IPS-NIHi7 (cell line): ENCODE data around the gene ODAD4.

Experiments
- DNase-seq: peaks from one replicate; pipeline ENCODE4 v3.0.0; 2012; ENCODE audit warnings: mixed read lengths; ENCODE audit errors: extremely low spot score

The ODAD4 gene

GRCh38 chr17:41942626-41943373 is 12.4 kb downstream of the ODAD4 start:
- no peak for DNase-seq

- no peak for DNase-seq
These were observed 13.1 kb downstream of the ODAD4 start for GRCh38 chr17:41943492-41943891.

- no peak for DNase-seq
These were observed 14.5 kb downstream of the ODAD4 start for GRCh38 chr17:41944943-41945342.

- no peak for DNase-seq
These were observed 18.5 kb downstream of the ODAD4 start for GRCh38 chr17:41948762-41949460.

- no peak for DNase-seq
These were observed 26.1 kb downstream of the ODAD4 start for GRCh38 chr17:41956522-41956921.

- DNase-seq = peak; percentile 58
These were observed 26.8 kb downstream of the ODAD4 start for GRCh38 chr17:41957031-41957868.

- DNase-seq = no peak
These were observed 27.5 kb downstream of the ODAD4 start for GRCh38 chr17:41957869-41958439.

- no peak for DNase-seq
These were observed 28.6 kb downstream of the ODAD4 start for GRCh38 chr17:41959030-41959335.

GRCh38 chr17:41959336-41960095 is 29.1 kb downstream of the ODAD4 start:
- DNase-seq = peak; percentile 81

- no peak for DNase-seq
These were observed 31.7 kb downstream of the ODAD4 start for GRCh38 chr17:41962111-41962510.

GRCh38 chr17:41962768-41963434 is 32.5 kb downstream of the ODAD4 start:
- DNase-seq = peak; percentile 89

- DNase-seq = peak; percentile 88
These were observed 35.5 kb downstream of the ODAD4 start for GRCh38 chr17:41965694-41966462.

- peak; percentile 91 for DNase-seq
These were observed 36.2 kb downstream of the ODAD4 start, which contains the start of gene CNP for GRCh38 chr17:41966463-41967140. CNP (plus strand) TSS chr17:41966795; CDS start chr17:41966885, 90 bp downstream.

- no peak for DNase-seq
These were observed 36.9 kb downstream of the ODAD4 start for GRCh38 chr17:41967141-41967920.

- DNase-seq = no peak
These were observed 37.6 kb downstream of the ODAD4 start for GRCh38 chr17:41967921-41968578.

GRCh38 chr17:41968676-41969075 is 38.3 kb downstream of the ODAD4 start:
- DNase-seq = no peak

- no peak for DNase-seq
These were observed 40.5 kb downstream of the ODAD4 start for GRCh38 chr17:41970901-41971331.
